GM18861 (cell line): ENCODE data around the gene ATXN1.
"Not testable (repeated sequence)": the region's sequence is repeated elsewhere in the genome, so short reads cannot be mapped to it uniquely, and the experiment has no call there.

Source experiments
- ATAC-seq: cut with Tn5 transposase; IDR thresholded peaks from one replicate; pipeline ENCODE4 v1.9.1; 2021; ENCODE audit not compliant: unreplicated experiment

Gene ATXN1

GRCh38 chr6:16702627-16703378 lies 58.5 kb downstream of the ATXN1 start:
- ATAC-seq = not testable (repeated sequence)

DNA sequence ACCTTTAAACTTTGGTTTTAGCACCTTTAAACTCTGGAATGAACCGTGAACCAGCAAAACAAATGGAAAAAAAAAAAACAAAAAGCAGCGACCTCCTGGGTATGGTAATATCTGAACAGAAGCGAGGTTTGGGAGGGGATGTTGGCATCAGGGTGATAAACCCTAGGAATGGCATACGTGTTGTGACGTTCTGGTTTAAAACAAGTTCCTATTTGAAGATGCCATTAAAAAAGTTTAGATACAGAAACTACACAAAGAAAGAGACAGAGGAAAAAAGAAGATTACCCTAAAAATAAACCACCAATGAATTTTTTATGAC lies 60.4 kb downstream of the ATXN1 start:
- no peak for ATAC-seq

DNA sequence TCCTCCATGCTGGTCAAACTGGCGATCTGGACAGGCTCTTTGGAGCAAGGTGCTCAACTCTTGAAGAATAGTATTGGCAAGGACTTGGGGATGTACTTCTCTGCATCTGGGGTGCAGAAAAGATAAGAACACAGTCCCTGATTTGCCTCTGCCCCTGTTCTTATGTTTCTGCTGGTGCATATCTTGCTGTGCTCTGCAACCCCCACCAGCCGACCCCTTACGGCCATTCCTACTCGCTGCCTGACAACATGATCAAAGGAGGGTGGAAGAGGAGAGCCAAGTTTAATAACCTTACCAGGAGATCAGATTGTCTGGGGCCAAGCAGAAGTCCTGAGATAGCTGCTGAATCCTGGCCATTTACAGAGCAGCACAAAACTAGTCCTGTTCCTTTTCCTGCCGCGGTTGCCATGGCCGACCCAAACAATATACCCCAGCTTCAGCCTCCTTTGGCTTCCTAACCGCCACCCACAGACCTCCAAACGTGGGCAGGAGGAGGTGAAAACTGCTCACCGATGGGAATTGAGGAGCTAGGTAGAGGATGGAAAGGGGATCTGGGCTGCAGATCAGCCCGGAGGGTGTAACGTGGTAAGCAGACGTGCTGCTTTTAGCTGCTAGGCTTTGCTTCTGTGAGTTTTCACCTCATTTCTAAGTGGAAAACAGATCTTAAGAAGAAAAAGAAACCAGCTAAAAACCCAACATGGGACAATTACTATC lies 60.9 kb downstream of the ATXN1 start:
- ATAC-seq = no peak

DNA sequence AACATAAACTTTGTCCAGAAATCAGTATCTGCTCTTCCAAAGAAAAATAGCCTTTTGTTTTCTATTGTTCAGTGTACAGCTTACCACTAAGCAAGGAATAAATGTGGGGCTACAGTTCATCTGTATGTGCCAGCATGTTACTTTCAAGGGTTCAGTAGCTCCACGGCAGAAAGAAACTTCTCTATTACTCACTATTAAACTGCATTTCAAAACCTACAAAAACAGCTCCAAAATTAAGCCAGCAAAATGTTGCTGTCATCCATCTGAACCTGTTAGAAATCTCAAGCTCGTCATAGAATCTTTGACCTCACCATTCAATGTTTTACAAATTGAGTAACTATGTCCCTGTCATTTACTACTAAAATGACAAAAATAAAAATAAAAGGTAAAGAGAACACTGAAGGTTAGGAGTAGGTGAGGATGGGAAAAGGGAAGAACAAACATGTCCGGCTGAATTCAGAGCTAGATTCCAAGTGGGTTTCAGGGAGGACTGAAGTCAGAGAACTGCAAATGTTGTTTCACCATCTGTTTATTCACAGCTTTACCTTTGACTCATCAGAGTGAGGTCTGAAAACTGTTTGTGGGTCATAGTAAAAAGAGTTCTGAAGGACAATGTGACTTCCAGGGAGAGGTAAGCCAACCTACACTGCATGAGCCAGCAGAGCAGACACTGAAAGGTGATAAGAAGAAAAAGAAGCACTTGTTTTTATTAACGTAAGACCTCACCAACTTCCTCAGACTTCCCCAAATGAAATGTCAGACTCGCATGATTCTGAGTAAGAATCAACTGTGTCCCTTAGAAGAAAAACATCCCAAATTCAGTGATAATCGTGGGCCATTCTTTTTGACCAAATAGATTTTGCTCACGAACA lies 62.0 kb downstream of the ATXN1 start:
- ATAC-seq = no peak

- ATAC-seq = no peak
Measured at GRCh38 chr6:16698162-16698533, 63.1 kb downstream of the ATXN1 start.

DNA sequence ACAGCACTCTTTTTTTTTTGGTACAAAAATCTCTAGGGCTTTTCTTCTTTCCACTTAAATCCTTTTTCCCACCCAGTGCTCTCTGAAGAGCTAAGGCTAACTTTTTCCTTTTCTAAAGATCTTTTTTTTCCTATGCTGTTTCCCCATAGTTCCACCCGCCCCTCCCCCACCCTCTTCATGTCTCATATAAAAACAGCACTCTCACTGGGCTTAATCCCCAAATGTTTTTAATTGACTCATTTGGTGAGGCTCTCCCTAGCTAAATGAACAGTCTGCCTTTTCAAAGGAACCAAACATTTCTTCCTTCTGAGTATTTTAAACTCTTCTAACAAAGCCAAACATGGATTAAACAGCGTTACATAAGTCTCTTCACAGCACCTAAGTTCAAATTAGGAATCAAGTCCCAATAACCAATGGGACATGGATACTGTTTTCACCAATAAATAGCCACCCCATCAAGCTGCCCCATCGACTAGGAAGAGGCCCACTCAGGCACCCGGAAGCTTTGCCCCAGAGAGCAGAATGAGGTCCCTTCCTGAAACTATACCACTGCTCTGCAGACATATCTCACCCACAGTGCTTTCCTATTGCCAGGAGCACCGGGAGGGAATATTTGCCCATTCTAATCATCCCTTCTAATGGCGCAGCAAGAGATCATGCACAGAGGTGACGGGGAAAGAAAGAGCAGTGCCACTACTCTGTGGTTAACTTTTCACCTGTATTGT lies 63.7 kb downstream of the ATXN1 start:
- ATAC-seq = no peak

- ATAC-seq = no peak
Measured at GRCh38 chr6:16696496-16696895, 64.8 kb downstream of the ATXN1 start.

DNA sequence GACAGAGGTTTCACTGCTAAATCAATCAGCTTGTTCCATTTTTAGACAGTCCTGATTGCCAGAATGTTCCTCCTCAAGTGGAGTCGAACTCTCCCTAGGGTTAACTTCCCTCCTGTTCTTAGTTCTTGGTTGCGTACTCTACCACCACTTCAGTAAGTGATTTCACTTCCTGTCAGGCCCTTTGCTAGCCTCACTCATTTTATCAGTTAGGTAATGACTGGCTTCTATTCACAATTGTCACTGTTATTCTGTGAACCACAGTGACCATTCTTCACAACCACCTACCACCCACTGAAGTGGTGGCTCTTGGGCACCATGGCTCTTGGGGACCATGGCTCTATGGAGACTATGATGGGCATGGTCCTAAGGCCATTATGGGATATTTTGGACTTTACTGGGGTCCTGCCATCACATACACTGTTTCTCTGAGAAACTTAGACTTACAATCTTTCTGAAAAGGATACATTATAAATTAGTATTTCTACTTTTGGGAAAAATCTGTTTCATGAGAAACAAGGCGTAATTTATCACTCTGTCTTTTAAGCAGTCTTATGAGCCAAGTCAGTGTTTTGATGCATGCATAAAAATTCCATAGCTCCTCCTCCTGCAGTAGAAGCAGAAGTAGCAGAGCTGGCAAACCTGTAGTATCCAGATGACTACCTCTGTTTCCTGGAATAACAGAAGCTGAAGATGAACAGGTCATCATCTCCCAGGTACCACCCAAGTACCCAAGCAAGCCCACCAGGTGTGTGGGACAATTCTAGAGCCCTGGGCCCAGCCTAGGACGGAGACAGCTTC lies 66.3 kb downstream of the ATXN1 start:
- ATAC-seq = no peak

- no peak for ATAC-seq
Measured at GRCh38 chr6:16691324-16691723, 69.9 kb downstream of the ATXN1 start.

GRCh38 chr6:16690608-16691142 lies 70.6 kb downstream of the ATXN1 start:
- ATAC-seq = peak; percentile 67

DNA sequence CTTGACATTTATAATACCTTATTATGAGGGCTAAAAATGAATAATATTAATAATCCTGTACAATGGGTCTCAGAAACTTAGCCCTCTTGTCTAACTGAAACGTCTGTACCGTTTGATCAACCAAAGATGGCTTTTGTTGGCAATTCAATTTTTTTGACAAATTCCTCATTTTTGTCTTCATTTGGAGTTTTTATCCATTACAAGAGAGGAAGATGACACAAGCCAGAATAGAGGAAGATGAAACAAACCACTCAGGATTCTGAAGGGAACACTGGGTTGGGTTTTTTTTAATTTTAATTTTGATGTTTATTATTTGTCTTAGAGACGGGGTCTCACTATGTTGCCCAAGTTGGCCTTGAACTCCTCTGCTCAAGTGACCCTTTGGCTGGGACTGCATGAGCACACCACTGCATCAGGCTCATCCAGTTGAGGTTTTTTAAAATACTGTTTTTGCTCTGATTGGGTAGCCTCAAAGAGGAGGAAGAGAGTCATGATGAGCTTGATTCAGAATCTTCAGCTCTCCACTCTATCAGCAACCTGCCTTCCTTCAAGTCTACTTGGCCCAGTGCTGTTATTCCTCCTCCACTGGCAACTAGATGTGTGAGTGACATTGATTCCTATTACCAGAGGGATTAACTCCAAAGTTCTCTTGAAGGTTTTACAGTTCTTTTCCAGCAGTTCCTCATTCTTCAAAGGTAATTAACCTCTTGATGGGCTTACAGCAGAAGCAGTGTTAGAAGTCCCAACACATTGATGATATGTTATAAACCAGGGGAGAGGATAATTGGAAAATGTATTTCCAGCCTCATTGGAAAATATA lies 71.3 kb downstream of the ATXN1 start:
- ATAC-seq = peak; percentile 2

GRCh38 chr6:16688984-16689636 lies 72.2 kb downstream of the ATXN1 start:
- no peak for ATAC-seq

DNA sequence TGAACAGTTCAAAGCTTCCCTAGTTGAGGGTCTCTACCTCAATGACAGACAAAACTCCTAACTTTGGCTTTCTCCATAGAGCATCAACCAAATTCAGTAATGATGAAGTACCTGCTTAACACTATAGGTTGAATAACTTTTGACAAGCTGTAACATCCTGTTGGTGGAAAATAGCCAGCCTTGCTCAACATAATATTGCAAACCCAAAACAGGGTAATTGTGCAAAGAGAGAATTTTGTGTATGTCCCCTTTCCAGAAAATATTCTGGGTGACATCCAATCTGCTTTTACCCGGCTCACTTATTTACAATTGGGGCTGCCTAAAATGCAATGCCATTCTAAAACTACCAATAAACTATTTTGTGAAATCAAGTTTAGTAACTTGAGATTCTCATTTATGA lies 72.8 kb downstream of the ATXN1 start:
- ATAC-seq = no peak

GRCh38 chr6:16687045-16687444 lies 74.2 kb downstream of the ATXN1 start:
- no peak for ATAC-seq

- peak; percentile 53 for ATAC-seq
Measured at GRCh38 chr6:16684896-16685554, 76.2 kb downstream of the ATXN1 start.

GRCh38 chr6:16684195-16684689 lies 77.0 kb downstream of the ATXN1 start:
- ATAC-seq = no peak

GRCh38 chr6:16683641-16684194 lies 77.5 kb downstream of the ATXN1 start:
- no peak for ATAC-seq
